Activated T-helper 9 cell treated with anti-CD3 and anti-CD28 coated beads, Interleukin-2, amount 50 U/mL, for 16 hours (primary cell): ENCODE measurements around the gene PIP5KL1.

ENCODE experiments used
- DNase-seq: peaks from one replicate; pipeline ENCODE4 v3.0.0-alpha.2; 2020; ENCODE audit warnings: low read depth

Gene PIP5KL1

GRCh38 chr9:127873223-127873691, 57.3 kb downstream of the PIP5KL1 start:
- no peak for DNase-seq

- no peak for DNase-seq
These were observed 58.0 kb downstream of the PIP5KL1 start for GRCh38 chr9:127872369-127873222.

- no peak for DNase-seq
These were observed 59.0 kb downstream of the PIP5KL1 start for GRCh38 chr9:127871531-127871930.

- no peak for DNase-seq
These were observed 59.7 kb downstream of the PIP5KL1 start for GRCh38 chr9:127870887-127871286.
